ENCODE measurements around the gene KIAA1755. TPM values are rescaled to one million over a fixed set of nuclear protein-coding genes. Genes with fewer than 3 reads are reported as not detected.

The KIAA1755 gene
- total RNA-seq, 1 donor from 2014 or later, result 17.8 TPM

DNA sequence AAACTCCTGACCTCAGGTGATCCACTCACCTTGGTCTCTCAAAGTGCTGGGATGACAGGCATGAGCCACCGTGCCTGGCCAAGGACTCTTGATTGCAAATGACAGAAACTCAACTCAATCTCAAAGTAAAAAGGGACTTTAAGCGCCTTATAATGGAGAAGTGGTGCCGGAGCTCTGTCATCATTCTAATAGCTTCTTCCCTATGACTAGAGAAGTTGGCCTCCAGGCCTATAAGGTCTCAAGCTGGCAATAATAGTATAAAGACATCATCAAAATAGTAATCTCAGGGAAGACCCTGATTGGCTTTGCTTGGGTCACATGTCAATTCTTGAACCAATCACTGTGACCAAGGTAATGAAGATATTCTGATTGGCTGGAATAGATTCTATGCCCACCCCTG, 8.5 kb upstream of the KIAA1755 start:
- peaks cover 52% of the 10 kb centered on the region for H3K4me1 Mint-ChIP-seq (ENCODE audit: low read depth)
- peaks cover 16% of the 10 kb centered on the region for H3K9me3 Mint-ChIP-seq (ENCODE audit: low read depth)
- no peak overlapping the region for H3K4me3 Mint-ChIP-seq (ENCODE audit: unreplicated experiment)
- no peak overlapping the region for H3K27ac Mint-ChIP-seq (ENCODE audit: unreplicated experiment)
- DNase-seq (ENCODE audit: low spot score), result peak; percentile 18
- no peaks in the 10 kb centered on the region for H3K27me3 Mint-ChIP-seq (ENCODE audit: low read depth)
- H3K36me3 Mint-ChIP-seq (ENCODE audit: low read depth), result peaks cover 5% of the 10 kb centered on the region
- TF ChIP-seq, protein P1, sequence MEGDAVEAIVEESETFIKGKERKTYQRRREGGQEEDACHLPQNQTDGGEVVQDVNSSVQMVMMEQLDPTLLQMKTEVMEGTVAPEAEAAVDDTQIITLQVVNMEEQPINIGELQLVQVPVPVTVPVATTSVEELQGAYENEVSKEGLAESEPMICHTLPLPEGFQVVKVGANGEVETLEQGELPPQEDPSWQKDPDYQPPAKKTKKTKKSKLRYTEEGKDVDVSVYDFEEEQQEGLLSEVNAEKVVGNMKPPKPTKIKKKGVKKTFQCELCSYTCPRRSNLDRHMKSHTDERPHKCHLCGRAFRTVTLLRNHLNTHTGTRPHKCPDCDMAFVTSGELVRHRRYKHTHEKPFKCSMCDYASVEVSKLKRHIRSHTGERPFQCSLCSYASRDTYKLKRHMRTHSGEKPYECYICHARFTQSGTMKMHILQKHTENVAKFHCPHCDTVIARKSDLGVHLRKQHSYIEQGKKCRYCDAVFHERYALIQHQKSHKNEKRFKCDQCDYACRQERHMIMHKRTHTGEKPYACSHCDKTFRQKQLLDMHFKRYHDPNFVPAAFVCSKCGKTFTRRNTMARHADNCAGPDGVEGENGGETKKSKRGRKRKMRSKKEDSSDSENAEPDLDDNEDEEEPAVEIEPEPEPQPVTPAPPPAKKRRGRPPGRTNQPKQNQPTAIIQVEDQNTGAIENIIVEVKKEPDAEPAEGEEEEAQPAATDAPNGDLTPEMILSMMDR (IDR thresholded peaks at IDR 0.05), result no peak

DNA sequence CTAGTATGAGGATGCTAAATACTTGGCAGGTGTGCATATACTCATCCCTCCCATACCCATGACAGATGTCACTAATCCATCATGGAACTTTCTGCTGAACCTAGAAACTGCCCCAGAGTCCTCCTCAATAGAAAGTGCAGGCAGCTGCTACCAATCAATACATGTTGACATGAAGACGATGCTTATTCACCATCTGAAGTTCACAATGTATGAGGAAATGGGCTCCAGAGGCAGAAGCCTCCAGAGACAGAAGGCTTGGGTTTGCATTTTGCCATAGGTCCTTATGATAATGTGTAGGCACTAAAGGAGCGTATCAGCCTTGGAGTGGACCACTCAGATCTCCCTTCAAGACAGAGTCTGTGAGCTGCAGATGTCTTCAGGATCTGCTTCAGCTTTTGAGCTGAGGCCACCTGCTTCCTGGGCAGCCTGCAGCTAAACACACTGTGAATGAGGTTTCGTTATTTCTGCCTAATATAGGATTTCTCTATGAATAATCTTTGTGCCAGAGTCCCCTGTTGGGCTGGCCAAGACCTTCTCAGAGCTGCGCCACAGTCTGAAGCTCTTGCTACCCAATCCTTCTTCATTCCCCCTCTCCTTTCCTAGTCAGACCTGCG, 7.5 kb upstream of the KIAA1755 start:
- H3K4me1 Mint-ChIP-seq (ENCODE audit: low read depth), result peaks cover 48% of the 10 kb centered on the region
- DNase-seq (ENCODE audit: low spot score), result no peak
- no peak overlapping the region for H3K27ac Mint-ChIP-seq (ENCODE audit: unreplicated experiment)
- H3K4me3 Mint-ChIP-seq (ENCODE audit: unreplicated experiment), result no peak overlapping the region
- H3K27me3 Mint-ChIP-seq (ENCODE audit: low read depth), result no peaks in the 10 kb centered on the region
- TF ChIP-seq, protein P1 (IDR thresholded peaks at IDR 0.05), result no peak
- H3K36me3 Mint-ChIP-seq (ENCODE audit: low read depth), result peaks cover 5% of the 10 kb centered on the region
- H3K9me3 Mint-ChIP-seq (ENCODE audit: low read depth), result peaks cover 16% of the 10 kb centered on the region

DNA sequence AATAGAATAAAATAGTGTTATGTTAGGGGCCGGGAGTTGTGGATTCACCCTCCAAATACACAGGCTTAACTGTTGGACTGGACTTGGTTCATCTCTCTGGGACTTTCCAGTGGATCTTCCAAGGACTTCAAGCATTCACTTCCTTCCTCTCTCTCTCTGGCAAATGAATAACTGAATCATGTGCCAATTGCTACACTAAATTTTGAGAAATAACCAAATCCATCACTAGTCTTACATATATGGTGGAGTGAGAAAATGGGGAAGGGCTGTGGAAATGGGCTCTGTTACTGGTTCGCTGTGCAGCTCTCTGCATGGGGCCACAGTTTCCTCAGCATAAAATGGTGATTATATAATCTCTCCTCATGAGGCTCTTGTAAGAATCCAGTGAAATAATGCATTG, 6.8 kb upstream of the KIAA1755 start:
- H3K9me3 Mint-ChIP-seq (ENCODE audit: low read depth), result peaks cover 16% of the 10 kb centered on the region
- H3K36me3 Mint-ChIP-seq (ENCODE audit: low read depth), result peaks cover 5% of the 10 kb centered on the region
- H3K27me3 Mint-ChIP-seq (ENCODE audit: low read depth), result no peaks in the 10 kb centered on the region
- no peak for DNase-seq (ENCODE audit: low spot score)
- peaks cover 41% of the 10 kb centered on the region for H3K4me1 Mint-ChIP-seq (ENCODE audit: low read depth)
- TF ChIP-seq, protein P1 (IDR thresholded peaks at IDR 0.05), result no peak
- no peak overlapping the region for H3K4me3 Mint-ChIP-seq (ENCODE audit: unreplicated experiment)
- H3K27ac Mint-ChIP-seq (ENCODE audit: unreplicated experiment), result no peak overlapping the region

DNA sequence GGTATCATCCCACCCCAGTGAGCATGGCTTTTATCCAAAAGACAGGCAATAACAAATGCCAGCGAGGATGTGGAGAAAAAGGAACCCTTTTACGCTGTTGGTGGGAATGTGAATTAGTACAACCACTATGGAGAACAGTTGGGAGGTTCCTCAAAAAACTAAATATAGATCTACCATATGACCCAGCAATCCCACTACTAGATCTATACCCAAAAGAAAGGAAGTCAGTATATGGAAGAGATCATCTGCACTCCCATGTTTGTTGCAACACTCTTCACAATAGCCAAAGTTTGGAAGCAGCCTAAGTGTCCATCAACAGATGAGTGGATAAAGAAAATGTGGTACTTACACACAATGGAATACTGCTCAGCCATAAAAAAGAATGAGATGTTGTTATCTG, 5.9 kb upstream of the KIAA1755 start:
- no peaks in the 10 kb centered on the region for H3K27me3 Mint-ChIP-seq (ENCODE audit: low read depth)
- peaks cover 5% of the 10 kb centered on the region for H3K36me3 Mint-ChIP-seq (ENCODE audit: low read depth)
- TF ChIP-seq, protein P1 (IDR thresholded peaks at IDR 0.05), result no peak
- H3K27ac Mint-ChIP-seq (ENCODE audit: unreplicated experiment), result no peak overlapping the region
- H3K4me3 Mint-ChIP-seq (ENCODE audit: unreplicated experiment), result no peak overlapping the region
- DNase-seq (ENCODE audit: low spot score), result no peak
- H3K4me1 Mint-ChIP-seq (ENCODE audit: low read depth), result peaks cover 32% of the 10 kb centered on the region
- H3K9me3 Mint-ChIP-seq (ENCODE audit: low read depth), result peaks cover 12% of the 10 kb centered on the region

DNA sequence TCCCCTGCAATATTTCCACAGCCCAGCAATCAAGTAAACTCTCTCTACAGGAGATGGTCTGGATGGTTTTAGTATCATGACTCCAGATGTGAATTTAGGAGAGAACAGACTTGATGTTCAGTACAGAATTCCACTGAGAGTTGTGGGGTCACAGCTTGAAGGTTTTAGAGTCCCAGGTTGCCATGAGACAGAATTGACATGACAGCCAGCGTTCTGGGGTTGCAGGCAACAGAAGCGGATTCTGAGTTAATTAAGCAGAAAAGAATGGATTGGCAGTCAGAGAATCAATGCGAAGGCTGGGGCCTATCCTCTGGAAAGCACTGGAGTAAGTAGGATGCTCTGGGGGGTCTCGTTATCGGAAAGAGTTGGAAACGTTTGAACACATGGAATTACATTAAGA, 2.4 kb upstream of the KIAA1755 start:
- no peaks in the 10 kb centered on the region for H3K27me3 Mint-ChIP-seq (ENCODE audit: low read depth)
- no peak overlapping the region for H3K27ac Mint-ChIP-seq (ENCODE audit: unreplicated experiment)
- peaks cover 12% of the 10 kb centered on the region for H3K9me3 Mint-ChIP-seq (ENCODE audit: low read depth)
- H3K36me3 Mint-ChIP-seq (ENCODE audit: low read depth), result peaks cover 5% of the 10 kb centered on the region
- H3K4me1 Mint-ChIP-seq (ENCODE audit: low read depth), result peaks cover 37% of the 10 kb centered on the region
- H3K4me3 Mint-ChIP-seq (ENCODE audit: unreplicated experiment), result no peak overlapping the region
- TF ChIP-seq, protein P1 (IDR thresholded peaks at IDR 0.05), result no peak
- DNase-seq (ENCODE audit: low spot score), result peak; percentile 14

Measured in chondrocyte (in vitro differentiated cells).